Epidermal melanocyte (primary cell): Measurements from ENCODE around the gene AJAP1.

Experiments
- DNase-seq: peaks from one replicate; pipeline ENCODE4 v3.0.0; 2011; ENCODE audit warnings: low spot score; ENCODE audit not compliant: insufficient read length

The AJAP1 gene

GRCh38 chr1:4678066-4678717, 23.8 kb downstream of the AJAP1 start:
- DNase-seq = no peak

- no peak for DNase-seq
These were observed 26.6 kb downstream of the AJAP1 start for GRCh38 chr1:4681026-4681425.

GRCh38 chr1:4682607-4683220, 28.3 kb downstream of the AJAP1 start:
- DNase-seq = no peak

GRCh38 chr1:4684136-4684535, 29.7 kb downstream of the AJAP1 start:
- no peak for DNase-seq

- DNase-seq = no peak
These were observed 30.6 kb downstream of the AJAP1 start for GRCh38 chr1:4684864-4685522.

GRCh38 chr1:4685523-4685865, 31.1 kb downstream of the AJAP1 start:
- DNase-seq = no peak

GRCh38 chr1:4687943-4688342, 33.5 kb downstream of the AJAP1 start:
- DNase-seq = no peak

- DNase-seq = no peak
These were observed 35.0 kb downstream of the AJAP1 start for GRCh38 chr1:4689271-4689935.

- DNase-seq = no peak
These were observed 35.7 kb downstream of the AJAP1 start for GRCh38 chr1:4689941-4690635.

- DNase-seq = no peak
These were observed 36.7 kb downstream of the AJAP1 start for GRCh38 chr1:4690951-4691675.

GRCh38 chr1:4691766-4692405, 37.5 kb downstream of the AJAP1 start:
- no peak for DNase-seq

- DNase-seq = no peak
These were observed 38.0 kb downstream of the AJAP1 start for GRCh38 chr1:4692437-4692836.

- no peak for DNase-seq
These were observed 38.9 kb downstream of the AJAP1 start for GRCh38 chr1:4693331-4693730.

GRCh38 chr1:4693891-4694290, 39.5 kb downstream of the AJAP1 start:
- no peak for DNase-seq

- no peak for DNase-seq
These were observed 40.1 kb downstream of the AJAP1 start for GRCh38 chr1:4694492-4694891.

- no peak for DNase-seq
These were observed 40.8 kb downstream of the AJAP1 start for GRCh38 chr1:4695241-4695640.

GRCh38 chr1:4696161-4696745, 41.8 kb downstream of the AJAP1 start:
- no peak for DNase-seq

GRCh38 chr1:4696753-4697152, 42.3 kb downstream of the AJAP1 start:
- no peak for DNase-seq

GRCh38 chr1:4697801-4698200, 43.4 kb downstream of the AJAP1 start:
- no peak for DNase-seq

GRCh38 chr1:4698911-4699310, 44.5 kb downstream of the AJAP1 start:
- no peak for DNase-seq
